Activated CD4-positive, CD25-positive, alpha-beta regulatory T cell (primary cell): ENCODE results near the gene SLC25A30.
A peak's percentile ranks its signal among the peaks of the same experiment; 100 is the strongest.
"Not testable (repeated sequence)": the region's sequence is repeated elsewhere in the genome, so short reads cannot be mapped to it uniquely, and the experiment has no call there.

Experiments used
- DNase-seq, 4 experiments: peaks; one replicate each; lab custom pipeline; 2025; lab: John Stamatoyannopoulos, UW

The SLC25A30 gene

DNA sequence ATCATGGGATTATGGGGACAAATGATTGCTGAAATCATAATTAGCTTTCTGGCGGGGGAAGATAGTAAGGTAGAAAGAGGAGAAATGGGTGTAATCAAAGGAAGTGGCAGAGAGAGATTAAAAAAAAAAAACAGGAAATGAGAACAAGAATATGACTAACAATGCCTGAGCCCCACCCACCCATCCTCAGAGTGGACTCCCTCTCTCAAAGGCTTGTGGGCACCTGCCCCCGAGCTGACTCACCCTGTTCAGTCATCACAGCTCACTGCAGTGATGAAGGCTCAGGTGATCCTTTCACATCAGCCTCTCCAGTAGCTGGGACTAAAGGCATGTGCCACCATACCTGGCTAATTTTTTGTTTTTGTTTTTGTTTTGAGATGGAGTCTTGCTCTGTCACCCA is 50.8 kb downstream of the SLC25A30 start:
- peak; percentile 64 to 87 (median 78) for DNase-seq

DNA sequence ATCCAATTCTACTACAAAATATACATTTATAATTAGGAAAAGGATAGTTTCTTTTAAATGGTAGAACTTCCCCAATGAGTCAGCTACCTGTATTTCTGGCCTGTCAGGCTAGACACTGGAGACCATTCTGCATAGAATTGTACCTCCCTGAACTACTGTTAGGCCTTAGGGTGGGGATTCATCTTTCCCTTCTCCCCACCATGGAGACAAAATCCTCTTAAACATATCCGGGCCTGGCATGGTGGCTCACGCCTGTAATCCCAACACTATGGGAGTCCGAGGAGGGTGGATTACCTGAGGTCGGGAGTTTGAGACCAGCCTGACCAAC is 52.7 kb downstream of the SLC25A30 start:
- no peak for DNase-seq

DNA sequence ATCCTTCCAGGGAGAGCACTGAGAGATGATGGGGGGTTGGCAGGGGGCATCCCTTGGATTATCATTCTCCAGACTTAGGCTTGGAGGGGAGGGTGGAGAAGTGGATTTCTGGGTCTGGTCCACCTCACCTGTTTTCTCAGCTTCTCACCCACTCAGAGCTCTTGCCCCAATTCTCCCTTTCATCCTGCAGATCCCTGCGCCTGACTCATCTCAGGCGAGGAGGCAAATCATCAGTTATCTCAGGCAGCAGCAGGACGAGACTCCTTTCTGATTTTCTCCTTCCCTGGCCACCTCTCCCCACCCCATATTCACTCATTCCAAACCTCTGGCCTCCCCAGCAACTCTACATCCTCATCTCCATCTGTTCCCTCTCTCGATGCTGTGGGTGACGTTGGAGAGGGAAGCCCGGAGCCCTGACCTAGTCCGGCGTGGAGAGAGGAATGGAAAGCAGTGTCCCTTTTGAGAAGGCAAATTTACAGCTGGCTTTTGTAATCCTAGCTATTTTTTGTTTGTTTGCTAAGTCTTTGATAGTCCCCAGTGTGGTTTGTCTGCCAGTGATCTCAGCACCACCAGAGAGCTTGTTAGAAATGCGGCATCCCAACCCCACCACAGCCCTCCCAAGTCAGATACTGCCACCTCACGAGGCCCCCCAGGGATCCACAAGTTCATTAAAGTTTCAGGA is 53.2 kb downstream of the SLC25A30 start:
- no peak for DNase-seq

DNA sequence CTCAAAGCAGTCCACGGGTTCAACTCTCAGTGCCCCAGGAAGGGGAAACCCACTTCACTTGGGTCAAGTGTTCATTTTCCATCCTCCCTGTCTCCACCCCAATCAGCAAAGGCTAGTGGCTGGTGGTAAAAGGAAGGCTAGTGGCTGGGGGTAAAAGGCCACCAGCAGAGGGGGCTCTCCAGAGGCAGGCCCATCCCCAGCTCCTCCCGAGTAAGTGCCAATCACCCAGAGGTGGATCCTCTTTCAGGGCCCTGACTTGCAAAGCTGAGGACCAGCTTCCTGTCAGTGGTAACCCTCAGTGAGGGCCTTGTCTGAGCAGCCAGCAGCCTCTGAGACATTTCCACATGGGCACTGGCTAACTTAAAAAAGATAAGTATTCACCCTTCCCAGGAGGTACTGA is 55.2 kb downstream of the SLC25A30 start:
- DNase-seq = no peak

DNA sequence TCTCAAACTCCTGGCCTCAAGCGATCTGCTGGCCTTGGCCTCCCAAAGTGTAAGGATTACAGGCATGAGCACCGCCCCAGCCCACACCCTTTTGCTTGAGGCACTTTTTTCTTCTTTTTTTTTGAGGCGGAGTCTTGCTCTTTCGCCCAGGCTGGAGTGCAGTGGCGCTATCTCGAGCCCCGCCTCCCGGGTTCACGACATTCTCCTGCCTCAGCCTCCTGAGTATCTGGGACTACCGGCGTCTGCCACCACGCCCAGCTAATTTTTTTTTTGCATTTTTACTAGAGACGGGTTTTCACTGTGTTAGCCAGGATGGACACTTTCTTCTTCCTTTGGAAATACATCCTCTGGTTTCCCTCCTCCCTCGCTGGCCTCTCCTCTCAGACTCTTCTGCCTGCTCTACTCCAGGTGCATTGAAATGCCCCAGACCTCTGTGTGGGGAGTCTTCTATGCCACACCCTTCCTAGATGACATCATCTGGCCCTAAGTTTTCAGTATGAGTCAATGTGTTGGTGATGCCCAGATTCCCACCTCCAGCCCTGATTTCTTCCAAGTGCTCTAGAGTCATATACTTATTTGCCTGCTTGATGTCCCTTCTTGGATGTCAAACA is 56.5 kb downstream of the SLC25A30 start:
- no peak for DNase-seq

DNA sequence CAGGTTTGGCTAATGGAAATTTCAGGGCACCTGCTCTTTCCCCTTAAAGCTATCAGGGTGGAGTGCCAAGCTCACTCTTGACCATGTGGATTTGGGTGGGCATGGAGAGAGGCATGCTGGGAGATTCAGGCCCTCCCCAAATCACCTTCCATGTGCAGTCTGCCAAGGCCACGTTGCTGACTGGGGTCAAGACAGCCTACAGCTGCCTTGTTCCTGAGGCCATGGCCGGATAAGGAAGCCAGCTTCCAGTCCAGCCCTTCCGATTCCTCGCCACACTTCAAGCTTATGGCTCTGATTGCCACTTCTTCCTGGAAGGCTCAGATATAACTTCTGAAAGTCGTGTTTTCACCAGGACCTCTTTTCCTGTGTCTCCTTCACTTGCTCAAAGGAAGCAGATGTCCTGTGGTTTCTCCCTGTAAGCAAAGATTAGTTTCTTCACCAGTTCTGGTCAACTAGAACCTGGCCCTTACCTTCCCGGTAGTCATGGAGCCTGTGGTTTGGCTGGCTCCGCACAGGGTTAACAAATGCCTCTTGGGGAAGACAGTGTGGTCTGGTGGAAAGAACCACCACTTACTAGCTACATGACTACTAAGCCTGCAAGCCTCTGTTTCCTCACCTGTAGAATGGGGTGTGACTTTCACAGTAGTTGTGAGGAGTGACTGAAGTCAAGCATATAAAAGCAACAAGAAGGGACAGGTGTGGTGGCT is 61.1 kb downstream of the SLC25A30 start:
- no peak for DNase-seq

DNA sequence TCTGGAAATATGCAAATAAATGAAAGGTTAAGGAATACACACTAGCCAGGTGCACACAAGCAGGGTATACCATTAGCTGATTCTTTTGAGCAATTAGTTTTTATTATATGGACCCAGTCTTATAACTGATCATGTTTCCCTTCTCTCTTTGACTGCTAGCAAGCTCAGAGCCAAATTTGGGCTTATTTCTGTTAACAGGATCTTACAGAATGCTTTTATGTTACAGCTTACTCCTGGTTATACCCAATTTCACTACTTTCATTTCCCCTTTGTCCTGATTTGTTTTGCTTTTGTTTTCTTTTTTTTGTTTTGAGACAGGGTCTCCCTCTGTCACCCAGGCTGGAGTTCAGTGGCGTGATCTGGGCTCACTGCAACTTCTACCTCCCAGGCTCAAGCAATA is 64.3 kb downstream of the SLC25A30 start:
- no peak for DNase-seq

DNA sequence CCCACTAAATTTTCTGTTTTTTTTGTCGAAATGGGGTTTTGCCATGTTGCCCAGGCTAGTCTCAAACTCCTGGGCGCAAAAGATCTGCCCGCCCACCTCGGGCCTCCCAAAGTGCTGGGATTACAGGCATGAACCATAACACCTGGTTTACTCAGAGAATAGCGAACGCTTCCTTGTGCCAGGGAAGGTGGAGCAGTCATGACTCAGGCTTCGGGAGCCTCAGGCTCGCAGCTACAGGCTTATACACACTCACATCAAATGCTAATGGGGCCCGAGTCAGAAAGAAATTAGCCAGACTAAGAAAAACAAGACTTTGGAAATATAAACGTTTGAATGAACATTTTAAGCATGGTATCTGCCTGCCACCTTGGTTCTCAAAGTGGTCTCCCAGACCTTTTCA is 66.1 kb downstream of the SLC25A30 start:
- no peak for DNase-seq

DNA sequence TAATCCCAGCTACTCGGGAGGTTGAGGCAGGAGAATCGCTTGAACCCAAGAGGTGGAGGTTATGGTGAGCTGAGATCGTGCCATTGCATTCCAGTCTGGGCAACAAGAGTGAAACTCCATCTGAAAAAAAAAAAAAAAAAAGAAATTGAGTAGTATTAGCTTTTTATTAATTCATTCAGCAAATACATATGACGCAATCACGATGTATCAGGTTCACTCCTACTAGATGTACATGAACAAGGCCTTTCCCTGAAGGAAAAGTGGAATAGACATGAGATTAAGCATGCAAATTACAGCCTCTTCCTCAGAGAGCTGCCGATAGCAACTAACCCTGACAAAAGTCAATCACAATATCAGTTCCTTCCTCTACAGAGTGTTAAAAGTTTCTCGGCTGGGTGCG is 68.0 kb downstream of the SLC25A30 start:
- no peak for DNase-seq

DNA sequence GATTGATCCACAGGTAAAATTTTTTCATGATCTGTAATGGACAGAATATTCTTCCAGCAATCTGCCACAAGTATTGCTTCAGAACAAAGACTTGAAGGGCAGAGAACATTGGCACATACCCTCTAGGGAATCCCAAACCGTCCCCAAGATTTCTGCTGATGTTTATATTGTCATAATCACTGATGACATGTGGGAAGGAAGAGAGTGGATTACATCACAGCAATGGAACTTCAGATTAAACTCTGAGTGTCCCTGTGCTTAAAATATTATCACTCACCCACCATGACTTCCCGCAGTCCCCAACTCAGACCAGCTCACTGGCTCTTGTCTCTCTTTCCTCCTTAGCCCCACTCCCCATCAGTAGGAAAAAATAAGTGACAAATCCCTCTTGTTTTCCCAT is 68.7 kb downstream of the SLC25A30 start:
- no peak for DNase-seq

DNA sequence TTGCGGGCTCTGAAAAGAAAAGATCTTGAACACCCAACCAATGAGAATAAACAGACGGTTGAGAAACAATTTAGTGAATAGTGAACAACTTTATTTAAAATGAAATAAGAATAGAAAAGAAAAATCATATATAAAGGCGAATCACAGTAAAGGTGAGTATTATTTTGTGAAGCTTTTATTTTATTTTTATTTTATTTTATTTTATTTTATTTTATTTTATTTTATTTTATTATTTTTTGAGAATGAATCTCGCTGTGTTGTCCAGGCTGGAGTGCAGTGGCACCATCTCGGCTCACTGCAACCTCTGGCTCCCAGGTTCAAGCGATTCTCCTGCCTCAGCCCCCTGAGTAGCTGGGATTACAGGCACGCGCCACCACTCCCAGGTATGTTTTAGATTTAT is 74.1 kb downstream of the SLC25A30 start:
- not testable (repeated sequence) for DNase-seq
